RPMI7951 (cell line): ENCODE results near the gene CSTB. TPM values are rescaled to one million over a fixed set of nuclear protein-coding genes. Genes with fewer than 3 reads are reported as not detected.

Source experiments
- DNase-seq: peaks from one replicate; pipeline ENCODE4 v3.0.0-alpha.2; 2012; ENCODE audit warnings: low read depth
- total RNA-seq: library from RNA; depleted of rRNA; stranded (reverse); fragments of >200 nt; shearing (Covaris generic); gene quantifications from 2 replicates; pipeline ENCODE4 v1.2.3, GENCODE V29; 2014

Gene CSTB
- total RNA-seq, 1 experiment from 2014 or later: 25.7 TPM

DNA sequence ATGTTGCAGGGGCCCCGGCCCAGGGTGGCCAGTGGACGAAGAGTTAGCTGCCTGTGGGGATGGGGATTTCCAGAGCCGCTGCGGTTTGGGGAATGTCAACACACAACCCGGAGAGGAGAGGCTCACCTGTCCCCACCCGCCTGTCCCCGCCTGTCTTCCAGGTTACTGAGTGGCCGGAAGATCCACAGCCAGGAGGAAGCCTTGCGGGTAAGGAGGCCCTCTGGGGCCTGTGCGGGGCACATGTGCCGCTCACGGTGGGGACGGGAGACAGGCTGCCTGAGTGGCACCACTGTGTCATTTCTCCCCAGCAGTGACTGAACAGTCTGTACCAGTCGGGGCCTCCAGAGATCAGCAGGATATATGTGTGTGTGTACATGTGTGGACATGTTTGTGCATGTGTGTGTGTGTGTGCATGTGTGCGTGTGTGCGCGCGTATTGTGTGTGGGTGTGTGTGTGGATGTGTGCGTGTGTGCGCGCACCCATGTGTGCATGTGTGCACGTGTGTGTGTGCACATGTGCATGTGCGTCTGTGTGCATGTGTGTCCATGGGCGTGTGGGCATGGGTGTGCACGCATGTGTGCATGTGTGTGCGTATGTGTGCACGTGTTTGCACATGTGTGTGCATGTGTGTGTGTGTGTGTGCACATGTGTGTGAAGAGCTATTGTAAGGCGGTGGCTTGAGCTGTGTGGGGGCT lies 25.6 kb downstream of the CSTB start:
- no peak for DNase-seq

DNA sequence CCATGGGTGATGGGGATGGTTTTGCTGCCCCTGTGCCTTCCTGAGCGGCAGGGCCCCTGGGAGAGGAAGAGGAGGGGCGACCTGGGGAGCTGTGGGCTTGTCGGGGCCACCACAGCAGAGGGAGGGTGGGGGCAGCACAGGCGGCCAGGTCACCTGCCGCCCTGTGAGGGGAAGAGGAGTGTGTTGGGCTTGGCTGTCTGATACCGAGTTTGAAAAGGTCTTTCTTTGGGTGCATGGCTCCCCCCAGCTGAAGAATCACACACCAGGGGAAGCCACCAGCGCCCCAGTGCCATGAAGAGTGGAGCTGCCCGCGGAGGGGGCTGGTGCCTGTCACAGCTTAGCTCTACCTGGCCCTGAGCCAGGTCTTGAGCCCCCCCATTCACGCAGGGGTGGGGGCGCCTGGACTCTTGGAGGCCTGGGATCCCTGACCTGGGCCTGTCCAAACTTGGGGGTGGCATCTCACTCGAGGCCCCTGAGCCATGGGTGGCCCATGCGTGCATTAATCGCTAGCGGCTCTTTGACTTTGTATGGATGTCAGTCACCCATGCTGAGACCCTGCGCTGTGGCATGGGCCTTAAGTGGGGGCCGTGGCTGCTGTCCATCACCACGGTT lies 26.4 kb downstream of the CSTB start:
- no peak for DNase-seq

- DNase-seq: no peak
Observed at GRCh38 chr21:43748622-43749021, 27.5 kb downstream of the CSTB start.

DNA sequence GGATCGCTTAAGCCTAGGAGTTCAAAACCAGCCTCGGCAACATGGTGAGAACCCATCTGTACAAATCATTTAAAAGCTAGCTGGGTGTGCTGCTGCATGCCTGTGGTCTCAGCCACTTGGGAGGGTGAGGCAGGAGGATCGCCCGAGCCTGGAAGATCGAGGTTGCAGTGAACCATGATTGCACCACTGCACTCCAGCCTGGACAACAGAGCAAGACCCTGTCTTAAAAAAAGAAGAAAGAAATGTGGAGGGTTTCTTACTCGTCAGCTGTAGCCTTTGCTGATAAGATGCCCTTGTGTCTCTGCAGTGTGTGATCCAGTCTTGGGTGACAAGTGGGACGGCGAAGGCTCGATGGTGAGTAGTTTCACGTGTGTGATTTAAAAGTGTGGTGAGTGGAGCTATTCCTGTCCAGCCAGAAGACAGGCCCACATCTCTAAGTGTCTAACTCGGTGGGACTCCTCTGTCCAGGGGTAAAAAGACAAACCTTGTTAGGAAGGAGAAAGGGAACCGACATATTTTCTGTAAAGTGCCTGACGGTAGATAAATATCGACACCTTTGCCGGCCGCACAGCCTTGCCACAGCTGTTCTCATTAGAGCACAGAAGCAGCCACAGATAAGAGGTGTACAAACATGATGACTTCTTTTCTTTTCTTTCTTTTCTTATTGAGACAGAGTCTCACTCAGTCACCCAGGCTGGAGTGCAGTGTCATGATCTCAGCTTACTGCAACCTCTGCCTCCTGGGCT lies 30.2 kb downstream of the CSTB start:
- no peak for DNase-seq

GRCh38 chr21:43744725-43745124 lies 31.4 kb downstream of the CSTB start:
- DNase-seq: no peak

DNA sequence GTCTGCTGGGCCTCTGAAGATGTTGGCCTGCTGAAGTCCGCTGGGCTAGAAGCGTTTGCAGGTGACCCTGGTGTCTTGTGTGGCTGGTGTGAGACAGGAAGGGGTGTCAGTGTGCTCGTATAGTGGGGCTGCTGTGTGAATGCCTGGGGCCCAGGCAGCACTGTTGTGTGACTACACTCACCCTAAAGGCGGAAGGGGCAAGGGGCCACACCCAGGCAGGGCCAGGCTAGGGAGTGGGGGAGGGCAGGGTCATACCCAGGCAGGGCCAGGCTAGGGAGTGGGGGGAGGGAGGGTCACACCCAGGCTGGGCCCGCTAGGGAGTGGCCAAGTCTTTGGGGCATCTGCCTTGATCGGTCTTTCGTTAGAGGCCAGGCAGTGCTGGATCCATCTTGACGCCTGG lies 32.2 kb downstream of the CSTB start:
- no peak for DNase-seq

DNA sequence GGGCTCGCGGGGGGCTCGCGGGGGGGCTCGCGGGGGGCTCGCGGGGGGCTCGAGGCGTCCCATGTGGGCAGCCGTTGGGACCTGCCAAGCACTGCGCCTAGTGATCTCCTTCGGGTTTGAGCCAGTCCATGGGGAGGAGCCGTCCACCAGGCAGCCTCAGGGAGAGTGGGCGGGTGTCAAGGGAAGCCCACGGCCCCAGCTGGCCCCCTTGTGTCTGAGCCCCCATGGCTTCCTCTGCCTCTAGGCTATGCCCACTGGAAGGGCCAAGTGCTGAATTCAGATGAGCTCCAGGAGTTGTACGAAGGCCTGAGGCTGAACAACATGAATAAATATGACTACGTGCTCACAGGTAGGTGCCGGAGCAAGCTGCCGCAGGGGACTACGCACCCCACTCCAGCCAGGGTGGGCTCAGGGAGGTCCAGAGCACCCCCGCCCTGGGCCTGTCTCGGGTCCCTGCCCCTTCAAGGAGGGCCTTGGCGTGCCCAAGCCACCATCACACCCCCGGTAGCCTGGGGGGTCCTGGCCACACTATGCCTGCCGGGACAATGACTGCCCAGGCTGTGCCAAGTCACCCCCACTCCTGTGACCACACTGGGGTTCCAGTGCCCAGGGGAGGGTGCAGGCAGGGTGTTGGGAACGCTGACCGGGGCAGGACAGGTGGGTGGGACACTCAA lies 34.5 kb downstream of the CSTB start:
- no peak for DNase-seq

- peak; percentile 24 for DNase-seq
Observed at GRCh38 chr21:43740497-43741156, 35.5 kb downstream of the CSTB start.

GRCh38 chr21:43739621-43740435 lies 36.3 kb downstream of the CSTB start:
- no peak for DNase-seq

- DNase-seq: no peak
Observed at GRCh38 chr21:43737158-43737950, 38.8 kb downstream of the CSTB start.

GRCh38 chr21:43736224-43736883 lies 39.8 kb downstream of the CSTB start:
- DNase-seq: no peak

GRCh38 chr21:43735236-43736091 lies 40.6 kb downstream of the CSTB start:
- DNase-seq: no peak

GRCh38 chr21:43734928-43735229 lies 41.2 kb downstream of the CSTB start:
- no peak for DNase-seq

- DNase-seq: no peak
Observed at GRCh38 chr21:43734131-43734927, 41.8 kb downstream of the CSTB start.

DNA sequence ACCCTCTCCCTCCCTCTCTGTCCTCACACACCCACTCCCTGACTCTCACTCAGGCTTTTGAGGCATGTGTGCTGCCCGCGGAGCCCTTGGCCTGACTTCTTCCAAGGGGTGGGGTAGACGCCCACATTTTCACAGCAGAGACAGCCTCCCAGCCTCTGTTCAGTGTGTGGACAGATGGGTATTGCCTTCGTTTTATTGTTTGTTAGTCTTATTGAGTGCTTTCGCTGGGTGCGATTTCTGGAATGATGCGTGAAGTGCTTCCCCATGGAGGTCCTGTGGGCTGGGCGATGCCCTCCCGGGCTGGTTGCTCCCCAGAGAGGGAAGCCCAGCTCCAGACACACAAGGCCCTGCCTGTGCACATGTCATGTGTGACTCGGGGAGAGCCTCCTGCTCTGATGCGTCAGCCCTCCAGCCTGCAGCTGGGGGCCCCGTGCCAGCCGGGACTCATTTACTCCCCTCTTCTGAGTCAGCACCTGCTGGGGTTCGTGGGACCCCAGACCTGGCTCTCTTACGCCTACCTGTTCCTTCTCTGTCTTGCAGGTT lies 42.5 kb downstream of the CSTB start:
- no peak for DNase-seq

GRCh38 chr21:43733060-43733459 lies 43.0 kb downstream of the CSTB start:
- DNase-seq: no peak

GRCh38 chr21:43731891-43732711 lies 44.0 kb downstream of the CSTB start:
- no peak for DNase-seq
